Choroid plexus epithelial cell (primary cell): Measurements from ENCODE around the gene FILIP1L.
A peak's percentile ranks its signal among the peaks of the same experiment; 100 is the strongest.

ENCODE experiments used
- DNase-seq: peaks from one replicate; pipeline ENCODE4 v3.0.0-alpha.2; 2010; ENCODE audit warnings: low read depth
- H3K4me3 ChIP-seq: 2 replicates; pipeline ENCODE4 v1.5.1; 2011; ENCODE audit warnings: low read depth, mild to moderate bottlenecking, control low read depth, low read length, moderate library complexity
- CTCF ChIP-seq: conservative IDR thresholded peaks from 2 replicates; pipeline ENCODE4 v1.5.1; 2011; ENCODE audit warnings: low read depth, mild to moderate bottlenecking, control low read depth, inconsistent platforms, low read length, moderate library complexity

FILIP1L gene

GRCh38 chr3:99910752-99911290, 203.5 kb downstream of the FILIP1L start:
- H3K4me3 ChIP-seq: no peak overlapping the region
- no peak for TF ChIP-seq CTCF
- DNase-seq: peak; percentile 28

- TF ChIP-seq CTCF: no peak
- DNase-seq: peak; percentile 89
- H3K4me3 ChIP-seq: no peak overlapping the region
Measured at GRCh38 chr3:99909714-99910495, 204.4 kb downstream of the FILIP1L start.

GRCh38 chr3:99907959-99908544, 206.2 kb downstream of the FILIP1L start:
- H3K4me3 ChIP-seq: no peak overlapping the region
- no peak for TF ChIP-seq CTCF
- peak; percentile 67 for DNase-seq

- no peak for TF ChIP-seq CTCF
- peak; percentile 33 for DNase-seq
Measured at GRCh38 chr3:99903869-99904268, 210.4 kb downstream of the FILIP1L start.

GRCh38 chr3:99902091-99902490, 212.2 kb downstream of the FILIP1L start:
- TF ChIP-seq CTCF: no peak
- DNase-seq: peak; percentile 77
- no peak overlapping the region for H3K4me3 ChIP-seq

More at GRCh38 chr3:99903869-99904268, 210.4 kb downstream of the FILIP1L start:
- H3K4me3 ChIP-seq: no peak overlapping the region

GRCh38 chr3:99901200-99901926, 212.9 kb downstream of the FILIP1L start:
- no peak for TF ChIP-seq CTCF
- H3K4me3 ChIP-seq: no peak overlapping the region
- peak; percentile 91 for DNase-seq
